Loucy (cell line): ENCODE data around the gene MRPL20.

Experiments
- CTCF ChIP-seq: fragments of 200-600 bp; sonication (generic); conservative IDR thresholded peaks from 2 replicates; pipeline ENCODE4 v1.5.1; 2014; ENCODE audit warnings: mild to moderate bottlenecking, antibody characterized with exemption, low read length
- EZH2phosphoT487 ChIP-seq: fragments of 200-600 bp; IDR thresholded peaks from 2 replicates; pipeline ENCODE4 v1.6.1; 2018; ENCODE audit warnings: antibody characterized with exemption, mild to moderate bottlenecking, moderate library complexity, borderline replicate concordance

GRCh38 chr1:1422465-1423244 lies 15.6 kb upstream of the MRPL20 start:
- TF ChIP-seq EZH2phosphoT487 = no peak
- no peak for TF ChIP-seq CTCF
